GM20431 (cell line): ENCODE results near the gene CYTH1.

ENCODE experiments used
- in situ Hi-C: fragments of 300-500 bp; cut with MseI, MboI; formaldehyde crosslinking; loops from one replicate; pipeline ENCODE4 v1.15.0; 2020; ENCODE audit warnings: low sequenced_read_pairs; ENCODE audit not compliant: unreplicated experiment

Gene CYTH1

GRCh38 chr17:78723001-78723796, 58.9 kb downstream of the CYTH1 start:
- in situ Hi-C loops = no loop called here

- in situ Hi-C loops = no loop called here
Measured at GRCh38 chr17:78722246-78722761, 59.8 kb downstream of the CYTH1 start.

DNA sequence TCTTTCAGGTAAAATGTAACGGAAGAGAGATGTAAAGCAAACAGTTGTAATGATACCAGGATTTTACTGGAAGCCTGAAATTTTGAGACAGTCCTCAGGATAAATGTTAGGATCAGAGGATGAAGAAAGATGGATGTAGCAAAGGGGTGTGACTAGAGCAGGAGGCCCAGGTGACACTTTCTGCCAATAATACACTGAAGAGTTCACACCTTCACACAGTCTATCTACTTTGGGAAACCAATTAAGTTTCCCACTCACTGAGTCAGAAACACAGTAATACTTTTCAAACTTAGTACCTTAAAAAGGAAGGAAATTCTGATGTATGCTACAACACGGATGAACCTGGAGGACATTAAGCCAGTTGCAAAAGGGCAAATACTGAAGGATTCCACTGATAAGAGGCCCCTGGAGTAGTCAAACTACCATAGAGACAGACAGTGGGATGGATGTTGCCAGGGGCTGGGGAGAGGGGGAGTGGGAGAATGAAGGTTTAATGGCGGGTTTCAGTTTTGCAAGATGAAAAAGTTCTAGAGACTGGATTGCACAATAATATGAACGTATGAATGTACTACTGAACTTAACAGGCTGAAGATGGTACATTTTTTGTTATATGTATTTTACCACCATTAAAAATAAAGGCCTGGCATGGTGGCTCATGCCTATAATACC, 62.3 kb downstream of the CYTH1 start:
- in situ Hi-C loops = no loop called here

- in situ Hi-C loops = no loop called here
Measured at GRCh38 chr17:78718575-78719208, 63.4 kb downstream of the CYTH1 start.

DNA sequence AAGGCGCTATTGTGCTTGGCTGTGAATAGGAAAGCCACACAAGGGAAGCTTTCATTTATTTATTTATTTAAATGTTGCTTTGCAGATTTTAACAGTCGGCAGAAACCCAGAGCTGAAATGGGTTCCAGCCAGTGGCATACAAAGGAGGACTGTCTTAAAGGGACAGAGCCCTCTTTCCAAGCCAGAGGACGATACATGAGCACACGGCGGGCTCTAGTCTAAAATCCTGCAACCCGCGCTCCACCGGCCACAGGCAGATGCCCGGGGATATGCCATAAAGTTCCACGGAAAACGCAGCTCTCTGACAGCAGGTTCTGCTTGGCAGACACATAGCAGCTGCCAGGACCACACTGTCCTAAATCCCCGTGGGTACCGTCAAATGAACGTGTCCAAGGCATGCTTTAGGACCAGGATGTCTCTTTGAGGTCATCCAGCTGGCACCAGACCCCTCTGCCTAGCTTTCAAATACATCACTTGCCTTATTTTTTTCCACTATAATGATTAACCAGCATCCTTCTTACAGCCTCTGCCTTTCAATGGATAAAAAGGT, 64.6 kb downstream of the CYTH1 start:
- in situ Hi-C loops = no loop called here

DNA sequence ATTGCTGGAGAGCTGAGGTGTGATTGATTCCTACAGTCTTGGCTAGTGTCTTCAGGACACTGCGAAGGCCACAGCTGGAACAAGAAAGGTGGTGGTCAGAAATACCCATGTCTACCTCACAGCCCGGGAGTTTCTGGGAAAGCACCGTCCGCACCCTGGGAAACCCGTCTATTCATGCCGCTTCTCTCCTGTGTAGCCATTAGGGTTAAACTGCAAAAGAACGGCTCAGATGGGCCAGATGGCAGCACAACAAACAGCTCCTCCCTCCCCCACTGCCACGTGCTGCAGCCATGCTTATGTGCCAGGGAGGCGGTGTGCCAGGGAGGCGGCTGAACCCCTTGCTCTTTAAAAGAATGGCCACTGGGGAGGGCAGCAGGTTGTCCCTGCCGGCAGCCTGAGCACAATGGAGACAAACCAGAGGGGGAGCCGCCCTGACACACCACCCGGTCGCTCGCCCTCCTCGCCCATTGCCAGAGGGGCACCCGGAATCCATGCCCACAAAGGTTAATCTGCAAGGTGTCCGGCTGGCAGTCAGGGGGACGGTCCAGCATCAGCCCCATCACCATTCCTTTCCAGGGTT, 65.2 kb downstream of the CYTH1 start:
- in situ Hi-C loops = no loop called here

- in situ Hi-C loops = no loop called here
Measured at GRCh38 chr17:78716292-78716691, 65.8 kb downstream of the CYTH1 start.

DNA sequence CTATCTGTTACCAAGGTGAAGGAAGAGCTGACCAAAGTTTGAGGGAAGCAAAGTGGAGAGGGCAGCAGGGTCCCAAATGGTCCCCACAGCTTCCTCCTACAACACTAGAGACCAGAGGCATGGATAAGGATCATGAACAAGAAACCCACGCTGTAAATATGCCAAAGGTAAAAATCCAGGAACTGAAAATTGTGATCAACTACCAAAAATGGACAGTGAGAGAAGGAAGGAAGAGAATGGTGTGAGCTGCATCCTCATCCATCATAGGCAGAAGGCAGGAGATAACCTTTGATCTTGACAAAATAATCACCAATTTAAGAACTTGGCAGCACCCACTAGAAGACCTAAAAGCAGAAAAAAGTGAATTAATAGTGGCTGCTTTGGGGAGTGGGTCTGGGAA, 66.2 kb downstream of the CYTH1 start:
- in situ Hi-C loops = no loop called here

- in situ Hi-C loops = no loop called here
Measured at GRCh38 chr17:78715000-78715771, 66.9 kb downstream of the CYTH1 start.

- in situ Hi-C loops = no loop called here
Measured at GRCh38 chr17:78714534-78714933, 67.5 kb downstream of the CYTH1 start.

DNA sequence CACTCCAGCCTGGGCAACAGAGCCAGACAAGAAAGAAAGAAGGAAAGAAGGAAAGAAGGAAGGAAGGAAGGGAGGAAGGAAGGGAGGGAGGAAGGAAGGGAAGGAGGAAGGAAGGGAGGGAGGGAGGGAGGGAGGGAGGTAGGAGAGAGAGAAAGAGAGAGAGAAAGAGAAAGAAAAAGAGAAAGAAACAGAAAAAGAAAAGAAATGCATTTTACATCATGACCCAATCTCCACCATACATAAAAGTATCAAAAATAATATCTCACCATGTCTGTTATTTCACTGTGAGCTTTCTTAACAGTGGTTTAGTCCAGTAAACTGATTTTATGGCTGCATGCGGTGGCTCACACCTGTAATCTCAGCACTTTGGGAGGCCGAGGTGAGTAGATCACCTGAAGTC, 70.0 kb downstream of the CYTH1 start:
- in situ Hi-C loops = no loop called here

- in situ Hi-C loops = no loop called here
Measured at GRCh38 chr17:78710607-78711006, 71.5 kb downstream of the CYTH1 start.

GRCh38 chr17:78709751-78710181, 72.3 kb downstream of the CYTH1 start:
- in situ Hi-C loops = no loop called here

- in situ Hi-C loops = no loop called here
Measured at GRCh38 chr17:78709119-78709681, 72.9 kb downstream of the CYTH1 start.

DNA sequence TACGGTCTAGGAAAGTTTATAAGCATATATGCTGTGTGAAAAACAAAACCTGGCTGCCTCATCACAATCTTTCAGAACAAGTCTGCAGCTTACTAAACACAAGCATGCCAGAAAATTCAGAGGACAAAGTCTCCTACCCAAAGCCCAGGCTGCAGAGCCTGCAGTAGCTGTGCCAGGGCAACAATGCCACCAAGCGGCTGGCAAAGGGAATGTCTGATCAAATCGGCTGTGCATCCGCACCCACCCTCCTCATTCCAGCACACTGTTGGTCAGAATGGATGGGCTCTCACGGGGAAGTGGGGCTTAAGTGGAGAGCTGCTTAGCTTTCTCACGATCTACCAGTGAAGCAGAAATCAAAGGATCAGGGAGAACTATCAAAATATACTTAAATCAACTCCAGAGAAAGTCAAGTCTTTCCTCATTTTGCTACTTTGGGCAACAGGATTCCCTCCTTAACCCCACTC, 73.5 kb downstream of the CYTH1 start:
- in situ Hi-C loops = no loop called here

DNA sequence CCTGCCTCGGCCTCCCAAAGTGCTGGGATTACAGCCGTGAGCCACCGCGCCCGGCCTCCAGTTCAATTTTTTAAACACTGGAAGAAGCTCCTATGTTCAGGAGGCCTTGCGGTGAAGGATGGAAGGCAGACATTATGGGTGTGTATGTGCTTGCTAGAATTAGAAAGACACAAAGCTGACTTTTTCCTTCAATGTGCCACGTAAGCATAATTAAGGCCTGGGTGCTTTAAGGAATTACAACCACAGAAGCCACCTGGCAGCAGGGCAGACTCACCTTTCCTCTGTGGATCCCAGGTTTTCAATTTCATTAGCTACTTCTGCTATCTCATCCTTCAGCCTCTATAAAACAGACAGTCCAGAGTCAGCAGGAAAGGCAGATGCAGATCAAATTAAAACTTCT, 74.2 kb downstream of the CYTH1 start:
- in situ Hi-C loops = no loop called here

- in situ Hi-C loops = no loop called here
Measured at GRCh38 chr17:78707016-78707415, 75.1 kb downstream of the CYTH1 start.

- in situ Hi-C loops = no loop called here
Measured at GRCh38 chr17:78706271-78706915, 75.7 kb downstream of the CYTH1 start.

DNA sequence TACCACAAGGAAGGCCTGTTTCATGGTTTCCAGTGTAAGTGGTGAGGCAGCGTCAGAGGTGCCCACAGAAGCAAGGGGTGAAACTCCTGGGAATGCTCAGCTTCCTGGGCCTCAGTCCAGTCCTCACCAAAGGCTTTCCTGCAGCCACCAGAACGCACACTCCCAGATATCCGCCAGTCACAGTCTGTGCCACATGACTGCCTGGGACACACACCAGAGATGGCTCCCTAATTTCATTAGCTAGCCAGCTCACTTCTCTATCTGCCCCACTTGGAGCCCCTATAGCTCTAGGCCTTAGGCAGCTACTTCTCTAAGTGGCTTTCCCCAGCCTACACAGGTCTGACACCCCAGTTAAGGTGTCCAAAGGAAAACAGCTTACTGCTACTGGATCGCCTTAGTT, 77.0 kb downstream of the CYTH1 start:
- in situ Hi-C loops = no loop called here
